DOHH2 (cell line): Measurements from ENCODE around the gene MCF2L2.

ENCODE experiments used
- EZH2phosphoT487 ChIP-seq: fragments of 200-600 bp; sonication (generic); IDR thresholded peaks from 2 replicates; pipeline ENCODE4 v1.6.1; 2017; ENCODE audit warnings: borderline replicate concordance, mild to moderate bottlenecking, antibody characterized with exemption, low read length, moderate library complexity, mixed read lengths
- TF ChIP-seq, protein P1 (sequence below): fragments of 200-600 bp; sonication (generic); IDR thresholded peaks from one replicate; pipeline ENCODE4 v1.5.1; 2014; ENCODE audit warnings: antibody characterized with exemption, mild to moderate bottlenecking, low read depth, low read length; ENCODE audit not compliant: poor library complexity, severe bottlenecking

DNA sequence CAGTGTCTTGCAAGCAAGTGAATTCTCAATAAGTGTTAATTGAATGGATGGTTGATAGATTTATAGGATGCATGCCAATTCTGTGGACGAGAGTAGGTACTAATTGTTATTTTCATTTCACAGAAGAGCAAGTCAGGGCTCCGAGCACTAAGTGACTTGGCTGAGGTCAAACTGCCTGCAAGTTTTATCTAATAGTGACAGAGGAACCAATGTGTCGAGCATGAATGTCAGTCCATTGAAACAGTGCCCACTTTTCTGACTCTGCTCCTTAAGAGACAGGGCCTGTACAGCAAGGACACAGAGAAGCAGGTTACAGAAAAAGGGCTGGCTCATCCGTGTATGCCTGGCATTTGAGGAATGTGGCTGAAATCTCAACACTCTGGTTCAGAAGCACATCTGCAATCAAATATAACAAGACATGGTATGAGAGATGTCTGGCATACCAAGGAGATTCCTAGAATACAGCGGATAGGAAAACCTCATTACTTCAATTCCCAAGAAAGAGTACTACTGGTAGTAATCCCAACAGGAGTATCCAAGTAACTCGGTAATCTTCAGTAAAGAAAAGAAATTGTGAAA lies 181.3 kb downstream of the MCF2L2 start:
- TF ChIP-seq, protein P1, sequence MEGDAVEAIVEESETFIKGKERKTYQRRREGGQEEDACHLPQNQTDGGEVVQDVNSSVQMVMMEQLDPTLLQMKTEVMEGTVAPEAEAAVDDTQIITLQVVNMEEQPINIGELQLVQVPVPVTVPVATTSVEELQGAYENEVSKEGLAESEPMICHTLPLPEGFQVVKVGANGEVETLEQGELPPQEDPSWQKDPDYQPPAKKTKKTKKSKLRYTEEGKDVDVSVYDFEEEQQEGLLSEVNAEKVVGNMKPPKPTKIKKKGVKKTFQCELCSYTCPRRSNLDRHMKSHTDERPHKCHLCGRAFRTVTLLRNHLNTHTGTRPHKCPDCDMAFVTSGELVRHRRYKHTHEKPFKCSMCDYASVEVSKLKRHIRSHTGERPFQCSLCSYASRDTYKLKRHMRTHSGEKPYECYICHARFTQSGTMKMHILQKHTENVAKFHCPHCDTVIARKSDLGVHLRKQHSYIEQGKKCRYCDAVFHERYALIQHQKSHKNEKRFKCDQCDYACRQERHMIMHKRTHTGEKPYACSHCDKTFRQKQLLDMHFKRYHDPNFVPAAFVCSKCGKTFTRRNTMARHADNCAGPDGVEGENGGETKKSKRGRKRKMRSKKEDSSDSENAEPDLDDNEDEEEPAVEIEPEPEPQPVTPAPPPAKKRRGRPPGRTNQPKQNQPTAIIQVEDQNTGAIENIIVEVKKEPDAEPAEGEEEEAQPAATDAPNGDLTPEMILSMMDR = no peak
- no peak for TF ChIP-seq EZH2phosphoT487
